ENCODE measurements around the gene SPHK2.

The SPHK2 gene

DNA sequence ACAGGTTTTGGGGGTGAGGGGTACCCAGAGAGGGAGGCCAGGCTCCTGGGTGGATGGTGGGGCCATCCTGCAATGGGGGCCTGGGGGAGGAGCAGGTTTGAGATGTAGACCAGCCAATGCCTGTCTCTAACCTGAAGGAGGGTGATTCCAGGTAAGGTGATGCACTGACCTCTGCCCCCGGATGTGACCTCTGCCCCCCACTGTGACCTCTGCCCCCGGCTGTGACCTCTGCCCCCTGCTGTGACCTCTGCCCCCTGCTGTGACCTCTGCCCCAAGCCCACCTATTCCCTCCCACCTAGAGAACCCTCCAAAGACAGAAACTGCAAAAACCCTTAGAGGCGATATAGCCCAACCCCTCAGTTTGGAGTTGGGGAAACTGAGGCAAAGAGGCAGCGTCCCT lies 23.1 kb upstream of the SPHK2 start:
- TF ChIP-seq, protein P1, sequence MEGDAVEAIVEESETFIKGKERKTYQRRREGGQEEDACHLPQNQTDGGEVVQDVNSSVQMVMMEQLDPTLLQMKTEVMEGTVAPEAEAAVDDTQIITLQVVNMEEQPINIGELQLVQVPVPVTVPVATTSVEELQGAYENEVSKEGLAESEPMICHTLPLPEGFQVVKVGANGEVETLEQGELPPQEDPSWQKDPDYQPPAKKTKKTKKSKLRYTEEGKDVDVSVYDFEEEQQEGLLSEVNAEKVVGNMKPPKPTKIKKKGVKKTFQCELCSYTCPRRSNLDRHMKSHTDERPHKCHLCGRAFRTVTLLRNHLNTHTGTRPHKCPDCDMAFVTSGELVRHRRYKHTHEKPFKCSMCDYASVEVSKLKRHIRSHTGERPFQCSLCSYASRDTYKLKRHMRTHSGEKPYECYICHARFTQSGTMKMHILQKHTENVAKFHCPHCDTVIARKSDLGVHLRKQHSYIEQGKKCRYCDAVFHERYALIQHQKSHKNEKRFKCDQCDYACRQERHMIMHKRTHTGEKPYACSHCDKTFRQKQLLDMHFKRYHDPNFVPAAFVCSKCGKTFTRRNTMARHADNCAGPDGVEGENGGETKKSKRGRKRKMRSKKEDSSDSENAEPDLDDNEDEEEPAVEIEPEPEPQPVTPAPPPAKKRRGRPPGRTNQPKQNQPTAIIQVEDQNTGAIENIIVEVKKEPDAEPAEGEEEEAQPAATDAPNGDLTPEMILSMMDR (IDR thresholded peaks at IDR 0.05; ENCODE audit: low read depth, low read length, poor library complexity, severe bottlenecking), result no peak
- no peak for TF ChIP-seq EZH2phosphoT487 (IDR thresholded peaks at IDR 0.05; ENCODE audit: borderline replicate concordance, low read length)
- Histone ChIP-seq H3K4me2 (ENCODE audit: low read length) (peak overlapping the region; percentile 64), H4K20me1 (ENCODE audit: control insufficient read depth, insufficient read depth, low read depth, low read length) (no peaks in the 10 kb centered on the region), H3K4me3 (ENCODE audit: low read length) (peak overlapping the region; percentile 61), H3K79me2 (ENCODE audit: control insufficient read depth, low read length) (no peaks in the 10 kb centered on the region), H3K27ac (ENCODE audit: low read depth, low read length) (no peak overlapping the region), H3K4me1 (ENCODE audit: control insufficient read depth, low read length) (peaks cover 16% of the 10 kb centered on the region), H3K36me3 (ENCODE audit: control insufficient read depth, low read length) (no peaks in the 10 kb centered on the region), H3K27me3 (ENCODE audit: control insufficient read depth, low read length) (no peaks in the 10 kb centered on the region), H3K9me3 (ENCODE audit: control insufficient read depth, insufficient read depth, low read length) (no peaks in the 10 kb centered on the region), H3K9me2 (replicated peaks; ENCODE audit: control insufficient read depth, low read length) (no peaks in the 10 kb centered on the region), H3F3A (ENCODE audit: control insufficient read depth, insufficient read depth) (no peaks in the 10 kb centered on the region)

DNA sequence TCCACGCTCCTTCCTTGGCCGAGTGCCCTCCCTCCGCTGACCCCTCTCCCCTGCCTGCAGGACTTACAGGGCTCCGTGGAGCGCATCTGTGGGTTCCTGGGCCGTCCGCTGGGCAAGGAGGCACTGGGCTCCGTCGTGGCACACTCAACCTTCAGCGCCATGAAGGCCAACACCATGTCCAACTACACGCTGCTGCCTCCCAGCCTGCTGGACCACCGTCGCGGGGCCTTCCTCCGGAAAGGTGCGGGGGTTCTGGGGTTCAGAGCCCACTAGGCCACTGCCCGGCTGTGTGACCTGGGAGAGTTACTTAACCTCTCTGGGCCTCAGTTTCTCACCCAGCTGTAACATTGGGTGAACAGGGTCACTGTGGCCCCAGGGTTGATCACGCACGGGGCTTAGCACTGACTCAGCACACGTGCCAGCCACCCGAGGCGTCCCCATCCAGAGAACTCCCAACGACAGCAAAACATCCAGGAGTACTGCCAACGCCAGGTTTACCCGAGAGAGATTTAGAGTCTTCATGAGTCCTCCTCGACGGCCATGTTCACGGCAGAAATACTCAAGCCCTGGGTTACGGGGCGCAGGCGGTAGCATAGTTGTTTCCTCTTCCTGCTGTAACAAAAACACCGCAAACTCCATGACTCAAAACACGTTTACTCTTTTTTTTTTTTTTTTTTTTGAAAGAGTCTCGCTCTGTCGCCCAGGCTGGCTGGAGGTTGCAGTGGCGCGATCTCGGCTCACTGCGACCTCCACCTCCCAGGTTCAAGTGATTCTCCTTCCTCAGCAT lies 22.4 kb upstream of the SPHK2 start:
- Histone ChIP-seq H3K9me2 (replicated peaks; ENCODE audit: control insufficient read depth, low read length) (no peaks in the 10 kb centered on the region), H4K20me1 (ENCODE audit: control insufficient read depth, insufficient read depth, low read depth, low read length) (no peaks in the 10 kb centered on the region), H3K9me3 (ENCODE audit: control insufficient read depth, insufficient read depth, low read length) (no peaks in the 10 kb centered on the region), H3K79me2 (ENCODE audit: control insufficient read depth, low read length) (no peaks in the 10 kb centered on the region), H3K4me3 (ENCODE audit: low read length) (peak overlapping the region; percentile 61), H3K4me2 (ENCODE audit: low read length) (peak overlapping the region; percentile 64), H3F3A (ENCODE audit: control insufficient read depth, insufficient read depth) (no peaks in the 10 kb centered on the region), H3K36me3 (ENCODE audit: control insufficient read depth, low read length) (no peaks in the 10 kb centered on the region), H3K4me1 (ENCODE audit: control insufficient read depth, low read length) (peaks cover 16% of the 10 kb centered on the region), H3K27ac (ENCODE audit: low read depth, low read length) (no peak overlapping the region), H3K27me3 (ENCODE audit: control insufficient read depth, low read length) (no peaks in the 10 kb centered on the region)
- TF ChIP-seq, protein P1 (IDR thresholded peaks at IDR 0.05; ENCODE audit: low read depth, low read length, poor library complexity, severe bottlenecking), result no peak
- TF ChIP-seq EZH2phosphoT487 (IDR thresholded peaks at IDR 0.05; ENCODE audit: borderline replicate concordance, low read length), result no peak

DNA sequence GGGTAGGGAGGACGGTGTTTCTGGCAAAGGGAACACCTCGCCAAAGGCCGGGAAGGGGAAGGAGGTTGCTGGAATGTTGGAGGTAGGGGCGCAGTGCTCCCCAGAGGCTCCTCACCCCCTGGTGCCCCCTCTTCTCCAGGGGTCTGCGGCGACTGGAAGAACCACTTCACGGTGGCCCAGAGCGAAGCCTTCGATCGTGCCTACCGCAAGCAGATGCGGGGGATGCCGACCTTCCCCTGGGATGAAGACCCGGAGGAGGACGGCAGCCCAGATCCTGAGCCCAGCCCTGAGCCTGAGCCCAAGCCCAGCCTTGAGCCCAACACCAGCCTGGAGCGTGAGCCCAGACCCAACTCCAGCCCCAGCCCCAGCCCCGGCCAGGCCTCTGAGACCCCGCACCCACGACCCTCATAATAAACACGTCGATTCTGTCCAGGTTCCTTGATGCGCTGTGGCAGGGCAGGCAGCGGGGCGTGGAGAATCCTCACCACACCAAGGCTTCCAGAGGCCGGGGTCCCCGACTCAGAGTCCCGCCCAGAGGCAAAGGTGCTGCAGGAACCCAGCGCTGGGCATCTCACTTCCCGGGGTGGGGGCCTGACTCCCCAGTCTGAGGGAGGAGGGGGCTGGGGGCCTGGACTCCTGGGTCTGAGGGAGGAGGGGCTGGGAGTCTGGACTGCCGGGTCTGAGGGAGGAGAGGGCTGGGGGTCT lies 20.2 kb upstream of the SPHK2 start:
- Histone ChIP-seq H3K9me3 (ENCODE audit: control insufficient read depth, insufficient read depth, low read length) (no peaks in the 10 kb centered on the region), H3K27ac (ENCODE audit: low read depth, low read length) (no peak overlapping the region), H3K36me3 (ENCODE audit: control insufficient read depth, low read length) (no peaks in the 10 kb centered on the region), H3K4me1 (ENCODE audit: control insufficient read depth, low read length) (peaks cover 16% of the 10 kb centered on the region), H3K27me3 (ENCODE audit: control insufficient read depth, low read length) (no peaks in the 10 kb centered on the region), H3K9me2 (replicated peaks; ENCODE audit: control insufficient read depth, low read length) (no peaks in the 10 kb centered on the region), H3K79me2 (ENCODE audit: control insufficient read depth, low read length) (no peaks in the 10 kb centered on the region), H4K20me1 (ENCODE audit: control insufficient read depth, insufficient read depth, low read depth, low read length) (no peaks in the 10 kb centered on the region), H3F3A (ENCODE audit: control insufficient read depth, insufficient read depth) (no peaks in the 10 kb centered on the region), H3K4me2 (ENCODE audit: low read length) (no peak overlapping the region), H3K4me3 (ENCODE audit: low read length) (no peak overlapping the region)
- TF ChIP-seq EZH2phosphoT487 (IDR thresholded peaks at IDR 0.05; ENCODE audit: borderline replicate concordance, low read length), result no peak
- TF ChIP-seq, protein P1 (IDR thresholded peaks at IDR 0.05; ENCODE audit: low read depth, low read length, poor library complexity, severe bottlenecking), result no peak

Measured in DOHH2 (cell line).